SHP77 treated with DMSO at 0.1 percent for 48 hours (cell line): ENCODE data around the gene PRKAR1A.
"Not testable (repeated sequence)": the region's sequence is repeated elsewhere in the genome, so short reads cannot be mapped to it uniquely, and the experiment has no call there.

Source experiments
- DNase-seq: peaks from one replicate; lab custom pipeline; 2025; lab: John Stamatoyannopoulos, UW

The PRKAR1A gene

GRCh38 chr17:68511671-68512246 lies 471 bp upstream of the PRKAR1A start:
- peak; percentile 84 for DNase-seq

GRCh38 chr17:68512960-68513474 lies 787 bp downstream of the PRKAR1A start:
- no peak for DNase-seq

- DNase-seq: no peak
Measured at GRCh38 chr17:68513932-68514331, 1.7 kb downstream of the PRKAR1A start.

- DNase-seq: no peak
Measured at GRCh38 chr17:68514831-68515635, 2.8 kb downstream of the PRKAR1A start.

GRCh38 chr17:68516732-68517131 lies 4.5 kb downstream of the PRKAR1A start:
- no peak for DNase-seq

GRCh38 chr17:68517605-68518004 lies 5.4 kb downstream of the PRKAR1A start:
- DNase-seq: not testable (repeated sequence)

- DNase-seq: no peak
Measured at GRCh38 chr17:68518063-68518815, 6.0 kb downstream of the PRKAR1A start.

GRCh38 chr17:68519051-68519450 lies 6.8 kb downstream of the PRKAR1A start:
- not testable (repeated sequence) for DNase-seq

- DNase-seq: no peak
Measured at GRCh38 chr17:68519911-68520310, 7.7 kb downstream of the PRKAR1A start.

GRCh38 chr17:68522266-68522665 lies 10.0 kb downstream of the PRKAR1A start:
- DNase-seq: no peak

- DNase-seq: no peak
Measured at GRCh38 chr17:68526548-68526947, 14.3 kb downstream of the PRKAR1A start.

GRCh38 chr17:68527314-68527713 lies 15.1 kb downstream of the PRKAR1A start:
- no peak for DNase-seq

GRCh38 chr17:68531252-68531651 lies 19.0 kb downstream of the PRKAR1A start:
- DNase-seq: no peak

- no peak for DNase-seq
Measured at GRCh38 chr17:68532826-68533225, 20.6 kb downstream of the PRKAR1A start.

GRCh38 chr17:68533887-68534694 lies 21.9 kb downstream of the PRKAR1A start:
- no peak for DNase-seq

- DNase-seq: no peak
Measured at GRCh38 chr17:68534695-68535088, 22.5 kb downstream of the PRKAR1A start.

GRCh38 chr17:68535922-68536321 lies 23.7 kb downstream of the PRKAR1A start:
- no peak for DNase-seq

GRCh38 chr17:68539548-68540467 lies 27.6 kb downstream of the PRKAR1A start:
- DNase-seq: no peak

- DNase-seq: no peak
Measured at GRCh38 chr17:68540981-68541380, 28.8 kb downstream of the PRKAR1A start.

GRCh38 chr17:68541816-68542215 lies 29.6 kb downstream of the PRKAR1A start:
- no peak for DNase-seq
